NK-92 treated with Interleukin-12 subunit alpha and Interleukin-12 subunit beta, amount 100 ng/mL, for 24 hours (cell line): Measurements from ENCODE around the gene PHF2.

Experiments used
- DNase-seq: peaks from one replicate; lab custom pipeline; 2025; lab: John Stamatoyannopoulos, UW

Gene PHF2

GRCh38 chr9:93701494-93702218, 125.3 kb downstream of the PHF2 start:
- DNase-seq = no peak

GRCh38 chr9:93702261-93702660, 125.9 kb downstream of the PHF2 start:
- no peak for DNase-seq

- DNase-seq = no peak
These were observed 132.1 kb downstream of the PHF2 start for GRCh38 chr9:93708289-93708986.

GRCh38 chr9:93708987-93709302, 132.6 kb downstream of the PHF2 start:
- DNase-seq = no peak

- no peak for DNase-seq
These were observed 133.4 kb downstream of the PHF2 start for GRCh38 chr9:93709600-93710369.

- no peak for DNase-seq
These were observed 134.0 kb downstream of the PHF2 start for GRCh38 chr9:93710370-93710723.

- DNase-seq = no peak
These were observed 134.6 kb downstream of the PHF2 start for GRCh38 chr9:93711002-93711401.

GRCh38 chr9:93712896-93713295, 136.5 kb downstream of the PHF2 start:
- DNase-seq = no peak

GRCh38 chr9:93713716-93714115, 137.3 kb downstream of the PHF2 start:
- DNase-seq = no peak

GRCh38 chr9:93721417-93721965, 145.1 kb downstream of the PHF2 start:
- DNase-seq = no peak

GRCh38 chr9:93724852-93725251, 148.5 kb downstream of the PHF2 start:
- no peak for DNase-seq

- DNase-seq = no peak
These were observed 149.0 kb downstream of the PHF2 start for GRCh38 chr9:93725382-93725781.

- DNase-seq = no peak
These were observed 149.8 kb downstream of the PHF2 start for GRCh38 chr9:93726147-93726546.
